ENCODE results near the gene NUFIP1. TPM values are rescaled to one million over a fixed set of nuclear protein-coding genes. Genes with fewer than 3 reads are reported as not detected.

Gene NUFIP1
- polyA plus RNA-seq, 1 donor (not counting 4 experiments of a cell fraction or from before 2014, with no cell fraction given) = 3.3 TPM

GRCh38 chr13:45015300-45015699, 26.0 kb upstream of the NUFIP1 start:
- peaks cover under 1 to 7% of the 10 kb centered on the region in 2 experiments for H3K36me3 ChIP-seq (ENCODE audit: control insufficient read depth in 2 of 2, extremely low read depth in 1 of 2, insufficient read depth in 2 of 2, low read length in 2 of 2)
- no peak overlapping the region for H3K4me3 ChIP-seq (ENCODE audit: control insufficient read depth in 2 of 3, extremely low read depth in 1 of 3, insufficient read depth in 2 of 3, low read depth in 1 of 3, low read length in 3 of 3)
- H3K9me3 ChIP-seq (ENCODE audit: control insufficient read depth, low read depth, low read length) = no peaks in the 10 kb centered on the region
- TF ChIP-seq CTCF (optimal IDR thresholded peaks at IDR 0.05 in 1 of 3, IDR thresholded peaks at IDR 0.05 in 1 of 3, conservative IDR thresholded peaks at IDR 0.05 in 1 of 3; ENCODE audit: extremely low read depth in 1 of 3, insufficient read depth in 2 of 3, low read length in 3 of 3) (no peak), EZH2 (IDR thresholded peaks at IDR 0.05; ENCODE audit: low read length) (no peak)
- H4K20me1 ChIP-seq (ENCODE audit: control insufficient read depth, extremely low read depth, insufficient read depth, low read length) = no peaks in the 10 kb centered on the region
- H3K27ac ChIP-seq (ENCODE audit: control insufficient read depth, insufficient read depth, low read length) = no peak overlapping the region
- no peak overlapping the region for H2AFZ ChIP-seq (ENCODE audit: control insufficient read depth, low read length)
- H3K27me3 ChIP-seq (ENCODE audit: control insufficient read depth, extremely low read depth, insufficient read depth, low read length) = no peaks in the 10 kb centered on the region
- FAIRE-seq (no peak), DNase-seq (ENCODE audit: low read depth, low spot score) (no peak)
- no peaks in the 10 kb centered on the region for H3K79me2 ChIP-seq (ENCODE audit: control insufficient read depth, insufficient read depth, low read length)
- H3K9ac ChIP-seq (ENCODE audit: control insufficient read depth, extremely low read depth, insufficient read depth, low read length) = no peak overlapping the region
- H3K4me1 ChIP-seq (ENCODE audit: control insufficient read depth, extremely low read depth, insufficient read depth, low read length) = no peaks in the 10 kb centered on the region
- H3K9me1 ChIP-seq (ENCODE audit: control insufficient read depth, extremely low read depth, insufficient read depth, low read length) = no peaks in the 10 kb centered on the region
- no peak overlapping the region for H3K4me2 ChIP-seq (ENCODE audit: control insufficient read depth, extremely low read depth, insufficient read depth, low read depth, low read length)
- dilution Hi-C loops (cut with MboI; ENCODE audit: extremely low pct_ligation_motif_present, low sequenced_read_pairs) = no loop called here

- TF ChIP-seq EZH2 (IDR thresholded peaks at IDR 0.05; ENCODE audit: low read length) (no peak), CTCF (optimal IDR thresholded peaks at IDR 0.05 in 1 of 3, IDR thresholded peaks at IDR 0.05 in 1 of 3, conservative IDR thresholded peaks at IDR 0.05 in 1 of 3; ENCODE audit: extremely low read depth in 1 of 3, insufficient read depth in 2 of 3, low read length in 3 of 3) (no peak)
- no peak for FAIRE-seq
Measured at GRCh38 chr13:45011198-45011597, 21.9 kb upstream of the NUFIP1 start.

More at GRCh38 chr13:45011198-45011597, 21.9 kb upstream of the NUFIP1 start:
- H3K36me3 ChIP-seq (ENCODE audit: control insufficient read depth in 2 of 2, extremely low read depth in 1 of 2, insufficient read depth in 2 of 2, low read length in 2 of 2) = peaks cover 7 to 9% of the 10 kb centered on the region in 2 experiments
- no peaks in the 10 kb centered on the region for H3K27me3 ChIP-seq (ENCODE audit: control insufficient read depth, extremely low read depth, insufficient read depth, low read length)
- H3K4me2 ChIP-seq (ENCODE audit: control insufficient read depth, extremely low read depth, insufficient read depth, low read depth, low read length) = no peak overlapping the region
- H4K20me1 ChIP-seq (ENCODE audit: control insufficient read depth, extremely low read depth, insufficient read depth, low read length) = no peaks in the 10 kb centered on the region
- no peak overlapping the region for H3K4me3 ChIP-seq (ENCODE audit: control insufficient read depth in 2 of 3, extremely low read depth in 1 of 3, insufficient read depth in 2 of 3, low read depth in 1 of 3, low read length in 3 of 3)
- H2AFZ ChIP-seq (ENCODE audit: control insufficient read depth, low read length) = no peak overlapping the region
- H3K9ac ChIP-seq (ENCODE audit: control insufficient read depth, extremely low read depth, insufficient read depth, low read length) = no peak overlapping the region
- H3K9me3 ChIP-seq (ENCODE audit: control insufficient read depth, low read depth, low read length) = no peaks in the 10 kb centered on the region
- no peak overlapping the region for H3K27ac ChIP-seq (ENCODE audit: control insufficient read depth, insufficient read depth, low read length)
- no peaks in the 10 kb centered on the region for H3K9me1 ChIP-seq (ENCODE audit: control insufficient read depth, extremely low read depth, insufficient read depth, low read length)
- no peaks in the 10 kb centered on the region for H3K79me2 ChIP-seq (ENCODE audit: control insufficient read depth, insufficient read depth, low read length)
- H3K4me1 ChIP-seq (ENCODE audit: control insufficient read depth, extremely low read depth, insufficient read depth, low read length) = no peaks in the 10 kb centered on the region
- DNase-seq (ENCODE audit: low read depth, low spot score) = no peak
- dilution Hi-C loops (cut with MboI; ENCODE audit: extremely low pct_ligation_motif_present, low sequenced_read_pairs) = no loop called here
